ENCODE data around the gene ZG16.

ZG16 gene

GRCh38 chr16:29805232-29806098 lies 27.4 kb downstream of the ZG16 start:
- H3K36me3 ChIP-seq (replicated peaks), result peaks cover 73% of the 10 kb centered on the region
- in situ Hi-C loops (cut with MboI; ENCODE audit: low sequenced_read_pairs), result no loop called here
- DNase-seq (ENCODE audit: low spot score in 2 of 2), result peak; percentile 92 to 97

GRCh38 chr16:29806099-29806579 lies 28.1 kb downstream of the ZG16 start, which contains the start of gene MAZ:
TSS of gene MAZ (plus strand) at chr16:29806529. CDS start at chr16:29806702, 173 bp downstream.
- in situ Hi-C loops (cut with MboI; ENCODE audit: low sequenced_read_pairs), result no loop called here
- Histone ChIP-seq H3K9me3 (no peaks in the 10 kb centered on the region), H3K4me1 (peaks cover 27% of the 10 kb centered on the region), H3K4me3 (peak within 1 kb of the TSS; percentile 68), H3K27me3 (ENCODE audit: low read depth) (no peaks in the 10 kb centered on the region), H3K36me3 (replicated peaks) (peaks cover 67% of the 10 kb centered on the region)
- no peak for DNase-seq (ENCODE audit: low spot score in 2 of 2)

More at GRCh38 chr16:29805232-29806098, 27.4 kb downstream of the ZG16 start:
- Histone ChIP-seq H3K9me3 (no peaks in the 10 kb centered on the region), H3K4me3 (peak overlapping the region; percentile 47), H3K27me3 (ENCODE audit: low read depth) (no peaks in the 10 kb centered on the region), H3K4me1 (peaks cover 22% of the 10 kb centered on the region)

- in situ Hi-C loops (cut with MboI; ENCODE audit: low sequenced_read_pairs), result no loop called here
- H3K4me3 ChIP-seq, result peak overlapping the region; percentile 68
- H3K9me3 ChIP-seq, result no peaks in the 10 kb centered on the region
- DNase-seq (ENCODE audit: low spot score in 2 of 2), result peak; percentile 70 to 85
- H3K4me1 ChIP-seq, result peaks cover 31% of the 10 kb centered on the region
- peaks cover 60% of the 10 kb centered on the region for H3K36me3 ChIP-seq (replicated peaks)
- no peaks in the 10 kb centered on the region for H3K27me3 ChIP-seq (ENCODE audit: low read depth)
Measured at GRCh38 chr16:29806641-29807425, 28.8 kb downstream of the ZG16 start.

- peaks cover 54% of the 10 kb centered on the region for H3K36me3 ChIP-seq (replicated peaks)
- in situ Hi-C loops (cut with MboI; ENCODE audit: low sequenced_read_pairs), result no loop called here
- no peaks in the 10 kb centered on the region for H3K9me3 ChIP-seq
- H3K27me3 ChIP-seq (ENCODE audit: low read depth), result no peaks in the 10 kb centered on the region
- peaks cover 31% of the 10 kb centered on the region for H3K4me1 ChIP-seq
- H3K4me3 ChIP-seq, result peak overlapping the region; percentile 68
- DNase-seq (ENCODE audit: low spot score in 2 of 2), result peak; percentile 82 to 94
Measured at GRCh38 chr16:29807426-29808218, 29.6 kb downstream of the ZG16 start.

- Histone ChIP-seq H3K27me3 (ENCODE audit: low read depth) (no peaks in the 10 kb centered on the region), H3K36me3 (replicated peaks) (peaks cover 47% of the 10 kb centered on the region), H3K9me3 (no peaks in the 10 kb centered on the region), H3K4me1 (peaks cover 36% of the 10 kb centered on the region), H3K4me3 (peak overlapping the region; percentile 68)
- peak in 1 of 2 experiments; percentile 46 for DNase-seq (ENCODE audit: low spot score in 2 of 2)
- in situ Hi-C loops (cut with MboI; ENCODE audit: low sequenced_read_pairs), result no loop called here
Measured at GRCh38 chr16:29808219-29808900, 30.3 kb downstream of the ZG16 start.

- DNase-seq (ENCODE audit: low spot score in 2 of 2), result peak in 1 of 2 experiments; percentile 46
- Histone ChIP-seq H3K36me3 (replicated peaks) (peaks cover 39% of the 10 kb centered on the region), H3K4me3 (peak overlapping the region; percentile 68), H3K4me1 (peaks cover 33% of the 10 kb centered on the region), H3K27me3 (ENCODE audit: low read depth) (no peaks in the 10 kb centered on the region), H3K9me3 (no peaks in the 10 kb centered on the region)
- in situ Hi-C loops (cut with MboI; ENCODE audit: low sequenced_read_pairs), result no loop called here
Measured at GRCh38 chr16:29809031-29809747, 31.1 kb downstream of the ZG16 start.

- H3K4me3 ChIP-seq, result peak overlapping the region; percentile 68
- in situ Hi-C loops (cut with MboI; ENCODE audit: low sequenced_read_pairs), result no loop called here
Measured at GRCh38 chr16:29809850-29810698, 32.0 kb downstream of the ZG16 start.

GRCh38 chr16:29810699-29811169 lies 32.7 kb downstream of the ZG16 start:
- no peak for DNase-seq (ENCODE audit: low spot score in 2 of 2)
- H3K36me3 ChIP-seq (replicated peaks), result peaks cover 30% of the 10 kb centered on the region
- peak overlapping the region; percentile 54; the same call in 1 of the 2 replicates for H3K4me3 ChIP-seq
- H3K4me1 ChIP-seq, result peaks cover 32% of the 10 kb centered on the region
- H3K9me3 ChIP-seq, result no peaks in the 10 kb centered on the region
- in situ Hi-C loops (cut with MboI; ENCODE audit: low sequenced_read_pairs), result no loop called here
- H3K27me3 ChIP-seq (ENCODE audit: low read depth), result no peaks in the 10 kb centered on the region

More at GRCh38 chr16:29809850-29810698, 32.0 kb downstream of the ZG16 start:
- Histone ChIP-seq H3K4me1 (peaks cover 28% of the 10 kb centered on the region), H3K36me3 (replicated peaks) (peaks cover 31% of the 10 kb centered on the region), H3K27me3 (ENCODE audit: low read depth) (no peaks in the 10 kb centered on the region), H3K9me3 (no peaks in the 10 kb centered on the region)
- peak; percentile 52 to 66 for DNase-seq (ENCODE audit: low spot score in 2 of 2)

GRCh38 chr16:29811170-29811895 lies 33.3 kb downstream of the ZG16 start:
- H3K27me3 ChIP-seq (ENCODE audit: low read depth), result no peaks in the 10 kb centered on the region
- H3K36me3 ChIP-seq (replicated peaks), result peaks cover 30% of the 10 kb centered on the region
- H3K4me1 ChIP-seq, result peaks cover 32% of the 10 kb centered on the region
- peak; percentile 99 for DNase-seq (ENCODE audit: low spot score in 2 of 2)
- in situ Hi-C loops (cut with MboI; ENCODE audit: low sequenced_read_pairs), result no loop called here
- H3K4me3 ChIP-seq, result peak overlapping the region; percentile 54
- no peaks in the 10 kb centered on the region for H3K9me3 ChIP-seq

GRCh38 chr16:29811896-29812665 lies 34.0 kb downstream of the ZG16 start, which contains the start of gene PRRT2:
TSS of gene PRRT2 (plus strand) at chr16:29812193. CDS start at chr16:29813055, 862 bp downstream.
- no peaks in the 10 kb centered on the region for H3K9me3 ChIP-seq
- peaks cover 32% of the 10 kb centered on the region for H3K4me1 ChIP-seq
- in situ Hi-C loops (cut with MboI; ENCODE audit: low sequenced_read_pairs), result no loop called here
- peak within 1 kb of the TSS; percentile 54 for H3K4me3 ChIP-seq
- DNase-seq (ENCODE audit: low spot score in 2 of 2), result peak; percentile 75 to 92
- H3K27me3 ChIP-seq (ENCODE audit: low read depth), result no peaks in the 10 kb centered on the region
- H3K36me3 ChIP-seq (replicated peaks), result peaks cover 30% of the 10 kb centered on the region

Data from HAP-1 (cell line).